ENCODE results near the gene KSR2.

DNA sequence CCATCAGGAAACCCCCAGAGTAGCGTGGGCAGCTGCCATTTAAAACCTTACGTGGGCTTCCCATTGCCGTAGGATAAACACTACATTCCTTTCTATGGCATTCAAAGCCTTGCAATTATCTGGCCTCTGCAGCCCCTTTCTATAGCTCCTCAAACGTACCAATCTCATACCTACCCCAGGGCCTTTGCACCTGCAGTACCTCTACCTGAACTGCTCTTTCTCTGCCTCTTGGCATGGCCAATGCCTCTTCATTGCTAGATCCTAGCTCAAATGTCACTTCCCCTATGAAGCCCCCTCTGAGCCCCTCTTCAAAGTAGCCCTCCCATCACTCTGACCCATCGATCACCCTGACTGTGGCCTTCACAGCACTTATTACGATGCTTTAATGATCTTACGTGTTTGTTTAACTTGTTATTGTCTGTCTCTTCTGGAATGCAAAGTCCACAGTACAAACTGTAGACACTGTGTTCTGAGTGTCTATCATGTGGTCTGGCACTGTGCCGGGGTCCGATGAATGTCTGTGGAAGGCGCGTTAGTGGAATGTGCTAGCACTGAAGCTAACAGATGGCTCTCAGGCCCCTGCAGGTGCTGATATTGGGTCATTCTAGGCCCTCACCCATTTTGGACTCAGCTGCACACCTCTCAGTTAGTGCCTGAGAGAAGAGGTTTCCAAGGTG, 450.1 kb downstream of the KSR2 start:
- TF ChIP-seq POLR2A (IDR thresholded peaks at IDR 0.05; ENCODE audit: low read depth, low read length) (no peak), POLR2AphosphoS5 (IDR thresholded peaks at IDR 0.05; ENCODE audit: low read depth, low read length) (no peak), PAX5 (IDR thresholded peaks at IDR 0.05; ENCODE audit: insufficient read depth, low read length, severe bottlenecking) (no peak), TAF1 (IDR thresholded peaks at IDR 0.05; ENCODE audit: low read depth, low read length) (no peak), SPI1 (IDR thresholded peaks at IDR 0.05; ENCODE audit: low read depth, low read length) (no peak)

Data from GM12891 (cell line).